ENCODE data around the gene CST1. TPM values are rescaled to one million over a fixed set of nuclear protein-coding genes. Genes with fewer than 3 reads are reported as not detected.
A peak's percentile ranks its signal among the peaks of the same experiment; 100 is the strongest.
"Not testable (repeated sequence)": the region's sequence is repeated elsewhere in the genome, so short reads cannot be mapped to it uniquely, and the experiment has no call there.

Gene CST1
- total and polyA plus RNA-seq, 2 experiments from 2014 or later: 12.8 to 13.6 TPM

GRCh38 chr20:23794065-23794464, 43.3 kb upstream of the CST1 start:
- no peaks in the 10 kb centered on the region for H4K20me1 ChIP-seq (ENCODE audit: insufficient read depth, poor library complexity, severe bottlenecking)
- no peak overlapping the region for H3K4me2 ChIP-seq
- H3K79me2 ChIP-seq: no peaks in the 10 kb centered on the region
- H3K4me1 ChIP-seq (ENCODE audit: insufficient read depth): no peaks in the 10 kb centered on the region
- no peaks in the 10 kb centered on the region for H3K36me3 ChIP-seq (replicated peaks; ENCODE audit: insufficient read depth, low read depth)
- no peak overlapping the region for H3K4me3 ChIP-seq
- TF ChIP-seq EZH2 (IDR thresholded peaks at IDR 0.05; ENCODE audit: borderline replicate concordance) (no peak), EZH2phosphoT487 (IDR thresholded peaks at IDR 0.05; ENCODE audit: low read depth, severe bottlenecking, unreplicated experiment) (no peak), CTCF (IDR thresholded peaks at IDR 0.05; ENCODE audit: poor library complexity) (no peak)
- H3K9me2 ChIP-seq (replicated peaks; ENCODE audit: insufficient read depth): no peaks in the 10 kb centered on the region
- H3K27me3 ChIP-seq: no peaks in the 10 kb centered on the region
- 88% methylated on average over 7 of the region's 7 CpGs for WGBS (ENCODE audit: low lambda C conversion rate, missing lambda C conversion rate)
- no peaks in the 10 kb centered on the region for H3K9me3 ChIP-seq (ENCODE audit: low read depth)
- no peak for DNase-seq (ENCODE audit: low spot score)
- no peak overlapping the region for H3K27ac ChIP-seq
- no peak overlapping the region for H2AFZ ChIP-seq

- 93% methylated on average over 1 of the region's 1 CpG for WGBS (ENCODE audit: low lambda C conversion rate, missing lambda C conversion rate)
- no peaks in the 10 kb centered on the region for H3K36me3 ChIP-seq (replicated peaks; ENCODE audit: insufficient read depth, low read depth)
- no peaks in the 10 kb centered on the region for H3K4me1 ChIP-seq (ENCODE audit: insufficient read depth)
- no peaks in the 10 kb centered on the region for H3K79me2 ChIP-seq
- H3K9me2 ChIP-seq (replicated peaks; ENCODE audit: insufficient read depth): no peaks in the 10 kb centered on the region
- no peaks in the 10 kb centered on the region for H3K27me3 ChIP-seq
- H2AFZ ChIP-seq: no peak overlapping the region
- no peaks in the 10 kb centered on the region for H4K20me1 ChIP-seq (ENCODE audit: insufficient read depth, poor library complexity, severe bottlenecking)
- DNase-seq (ENCODE audit: low spot score): no peak
- H3K4me3 ChIP-seq: no peak overlapping the region
- TF ChIP-seq CTCF (IDR thresholded peaks at IDR 0.05; ENCODE audit: poor library complexity) (no peak), EZH2 (IDR thresholded peaks at IDR 0.05; ENCODE audit: borderline replicate concordance) (no peak), EZH2phosphoT487 (IDR thresholded peaks at IDR 0.05; ENCODE audit: low read depth, severe bottlenecking, unreplicated experiment) (no peak)
- H3K4me2 ChIP-seq: no peak overlapping the region
- no peaks in the 10 kb centered on the region for H3K9me3 ChIP-seq (ENCODE audit: low read depth)
- no peak overlapping the region for H3K27ac ChIP-seq
Observed at GRCh38 chr20:23783447-23783846, 32.7 kb upstream of the CST1 start.

- peak; percentile 57 for DNase-seq (ENCODE audit: low spot score)
- no peaks in the 10 kb centered on the region for H3K9me3 ChIP-seq (ENCODE audit: low read depth)
- 62% methylated on average over 8 of the region's 8 CpGs for WGBS (ENCODE audit: low lambda C conversion rate, missing lambda C conversion rate)
- no peak overlapping the region for H2AFZ ChIP-seq
- H3K4me1 ChIP-seq (ENCODE audit: insufficient read depth): no peaks in the 10 kb centered on the region
- H3K27ac ChIP-seq: no peak overlapping the region
- no peak overlapping the region for H3K4me3 ChIP-seq
- no peaks in the 10 kb centered on the region for H3K36me3 ChIP-seq (replicated peaks; ENCODE audit: insufficient read depth, low read depth)
- no peaks in the 10 kb centered on the region for H3K27me3 ChIP-seq
- H4K20me1 ChIP-seq (ENCODE audit: insufficient read depth, poor library complexity, severe bottlenecking): no peaks in the 10 kb centered on the region
- TF ChIP-seq CTCF (IDR thresholded peaks at IDR 0.05; ENCODE audit: poor library complexity): peak; percentile 47
- TF ChIP-seq EZH2 (IDR thresholded peaks at IDR 0.05; ENCODE audit: borderline replicate concordance): no peak
- TF ChIP-seq EZH2phosphoT487 (IDR thresholded peaks at IDR 0.05; ENCODE audit: low read depth, severe bottlenecking, unreplicated experiment): no peak
- no peaks in the 10 kb centered on the region for H3K79me2 ChIP-seq
- H3K9me2 ChIP-seq (replicated peaks; ENCODE audit: insufficient read depth): no peaks in the 10 kb centered on the region
- H3K4me2 ChIP-seq: no peak overlapping the region
Observed at GRCh38 chr20:23782366-23782983, 31.7 kb upstream of the CST1 start.

GRCh38 chr20:23778676-23779075, 27.9 kb upstream of the CST1 start:
- H3K27ac ChIP-seq; H3K4me3 ChIP-seq; H3K79me2 ChIP-seq; H3K9me3 ChIP-seq (ENCODE audit: low read depth); DNase-seq (ENCODE audit: low spot score); H3K36me3 ChIP-seq (replicated peaks; ENCODE audit: insufficient read depth, low read depth); H3K9me2 ChIP-seq (replicated peaks; ENCODE audit: insufficient read depth); H4K20me1 ChIP-seq (ENCODE audit: insufficient read depth, poor library complexity, severe bottlenecking); H3K4me1 ChIP-seq (ENCODE audit: insufficient read depth); H3K27me3 ChIP-seq; H2AFZ ChIP-seq; H3K4me2 ChIP-seq: not testable (repeated sequence)

DNA sequence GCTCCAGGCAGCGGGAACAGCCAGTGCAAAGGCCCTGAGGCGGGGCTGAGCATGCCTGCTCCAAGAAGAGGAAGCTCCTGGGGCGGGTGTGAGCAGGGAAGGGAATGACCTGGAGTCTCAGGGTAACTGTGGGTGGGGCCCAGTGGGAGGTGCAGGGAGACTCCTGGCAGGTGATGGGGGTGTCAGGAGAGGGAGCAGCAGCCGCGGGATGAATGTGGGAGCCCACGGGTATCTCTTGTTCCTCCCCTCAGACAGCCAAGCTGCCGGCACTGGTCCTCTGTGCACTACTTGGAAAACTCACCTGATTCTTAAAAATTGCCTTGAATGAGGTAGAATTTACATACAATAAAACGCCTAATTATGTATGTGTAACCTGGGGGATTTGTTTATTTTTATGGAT, 26.6 kb upstream of the CST1 start:
- not testable (repeated sequence) for H3K4me3 ChIP-seq; H3K79me2 ChIP-seq; H4K20me1 ChIP-seq (ENCODE audit: insufficient read depth, poor library complexity, severe bottlenecking); H3K4me1 ChIP-seq (ENCODE audit: insufficient read depth); H3K36me3 ChIP-seq (replicated peaks; ENCODE audit: insufficient read depth, low read depth); DNase-seq (ENCODE audit: low spot score); H3K27ac ChIP-seq; H2AFZ ChIP-seq; H3K27me3 ChIP-seq; H3K9me3 ChIP-seq (ENCODE audit: low read depth); H3K9me2 ChIP-seq (replicated peaks; ENCODE audit: insufficient read depth); H3K4me2 ChIP-seq
- WGBS (ENCODE audit: low lambda C conversion rate, missing lambda C conversion rate): 91% methylated on average over 8 of the region's 8 CpGs

Data from hepatocyte (in vitro differentiated cells).